GM18508 (cell line): ENCODE measurements around the gene GSAP.

Experiments used
- ATAC-seq: cut with Tn5 transposase; IDR thresholded peaks from one replicate; pipeline ENCODE4 v1.9.1; 2021; ENCODE audit warnings: moderate number of reproducible peaks; ENCODE audit not compliant: insufficient read depth, unreplicated experiment

GSAP gene

DNA sequence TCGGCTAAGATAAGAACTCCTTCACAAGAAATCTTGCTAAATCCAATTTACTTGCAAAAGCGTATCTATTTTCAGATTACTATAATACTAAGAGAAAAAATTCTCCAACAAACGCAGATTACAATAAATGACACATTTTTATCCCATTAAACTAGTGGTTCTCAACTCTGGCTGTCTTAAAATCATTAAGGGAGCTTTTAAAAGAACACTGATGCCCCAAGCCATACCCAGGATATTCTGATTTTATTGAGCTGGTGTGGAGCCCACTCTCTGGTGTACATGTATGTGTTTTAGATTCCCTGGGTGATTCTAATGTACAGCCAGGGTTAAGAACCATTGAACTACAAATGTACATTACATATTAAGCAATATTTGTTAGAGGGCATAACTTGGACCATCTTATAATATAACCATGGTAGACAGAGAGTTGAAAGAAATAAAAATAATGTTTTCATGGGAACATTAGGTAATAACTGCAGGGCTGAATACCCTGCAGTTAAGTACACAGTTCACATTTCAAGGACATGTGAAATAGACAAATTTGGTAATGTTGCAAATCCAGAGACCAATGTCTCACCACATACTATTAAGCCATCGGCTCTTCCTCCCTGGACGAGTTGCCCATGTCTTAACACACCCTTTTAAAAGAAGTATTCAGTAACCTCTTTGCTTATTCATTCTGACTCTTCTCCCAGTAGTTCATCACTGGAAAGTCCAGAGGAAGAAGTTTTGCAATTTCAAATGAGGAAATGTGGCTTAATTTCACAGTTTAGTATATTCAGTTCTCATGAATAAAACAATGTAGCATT lies 6.2 kb downstream of the GSAP start:
- no peak for ATAC-seq

DNA sequence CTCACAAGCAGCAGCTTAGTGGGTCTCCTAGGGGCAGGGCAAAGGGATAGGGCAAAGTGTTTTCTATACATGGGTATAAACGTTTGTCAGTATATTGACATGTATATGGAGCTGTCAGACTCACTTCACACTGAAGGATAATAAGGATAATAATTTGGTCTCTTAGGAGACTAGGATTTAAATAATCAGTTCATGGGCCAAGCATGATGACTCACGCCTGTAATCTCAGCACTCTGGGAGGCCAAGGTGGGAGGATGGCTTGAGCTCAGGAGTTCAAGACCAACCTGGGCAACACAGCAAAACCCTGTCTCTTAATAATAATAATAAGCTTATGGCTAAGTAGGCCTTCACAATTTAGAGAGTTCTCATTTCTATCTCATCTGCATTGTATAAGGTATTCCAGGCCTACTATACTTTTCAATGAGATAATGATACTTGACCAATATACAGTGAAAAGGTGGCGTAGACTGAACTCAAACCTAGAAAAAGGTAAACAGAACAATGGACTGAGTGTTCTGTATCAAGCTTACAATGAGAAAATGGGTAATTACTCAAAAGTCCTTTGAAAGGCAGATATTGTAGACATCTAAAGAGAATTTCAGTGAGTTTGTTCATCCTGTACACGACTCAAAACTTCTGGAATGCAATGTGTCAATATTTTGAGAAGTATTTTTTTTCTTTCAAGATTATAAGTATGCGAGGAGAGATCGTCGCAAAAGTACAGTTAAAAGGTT lies 7.0 kb downstream of the GSAP start:
- no peak for ATAC-seq

DNA sequence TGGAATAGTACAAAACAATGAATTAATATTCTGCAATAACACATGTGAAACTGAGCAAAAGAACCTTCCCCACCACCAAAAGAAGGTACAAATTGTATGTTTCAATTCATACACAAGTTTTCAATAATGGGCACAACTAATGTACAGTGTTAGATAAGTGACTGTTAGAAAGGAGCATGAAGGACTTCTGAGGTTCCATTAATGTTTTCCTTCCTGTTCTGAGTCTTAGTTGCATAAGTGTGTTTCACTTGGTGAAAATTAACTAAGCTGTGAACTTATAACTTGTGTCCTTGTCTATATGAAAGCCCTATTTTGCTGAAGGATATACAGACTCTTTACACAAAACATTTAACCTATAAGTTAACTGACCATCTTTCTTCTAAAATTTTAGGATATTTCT lies 8.2 kb downstream of the GSAP start:
- no peak for ATAC-seq

DNA sequence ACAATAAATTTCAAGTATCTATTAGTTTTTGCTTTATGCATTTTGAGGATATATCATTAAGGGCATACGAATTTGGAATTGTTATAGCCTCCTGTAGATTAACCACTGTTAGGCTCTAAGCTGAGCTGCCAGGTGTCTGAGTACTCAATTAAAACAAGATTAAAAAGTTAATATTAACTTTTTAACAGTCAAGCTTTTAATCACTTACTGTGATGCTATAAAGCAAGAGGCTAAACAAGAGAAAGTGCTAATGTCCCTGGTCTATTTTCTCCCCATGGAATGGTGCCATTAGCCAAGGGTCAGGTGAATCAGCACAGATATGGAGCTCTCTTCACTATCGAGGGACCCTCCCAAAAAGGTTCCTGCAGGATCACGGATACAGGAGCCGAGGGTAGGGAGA lies 9.7 kb downstream of the GSAP start:
- ATAC-seq = no peak

DNA sequence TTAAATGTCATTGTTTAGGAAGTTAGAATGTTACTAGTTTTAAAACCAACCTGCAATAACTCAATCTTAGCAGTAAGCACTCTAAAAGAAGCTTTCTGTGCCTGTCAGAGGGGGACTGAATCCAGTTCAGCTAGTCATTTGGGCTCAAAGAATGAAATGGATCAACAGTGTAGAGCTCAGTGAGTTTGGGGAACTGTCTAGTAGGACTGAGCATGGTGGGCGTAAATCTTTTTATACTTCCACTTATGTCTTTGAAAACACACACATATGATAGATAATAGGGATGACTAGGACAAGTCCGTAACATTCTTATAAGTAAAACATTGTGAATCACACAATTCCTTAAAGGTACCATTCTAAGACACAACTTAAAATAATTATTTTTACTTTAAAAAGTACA lies 11.5 kb downstream of the GSAP start:
- ATAC-seq = no peak

DNA sequence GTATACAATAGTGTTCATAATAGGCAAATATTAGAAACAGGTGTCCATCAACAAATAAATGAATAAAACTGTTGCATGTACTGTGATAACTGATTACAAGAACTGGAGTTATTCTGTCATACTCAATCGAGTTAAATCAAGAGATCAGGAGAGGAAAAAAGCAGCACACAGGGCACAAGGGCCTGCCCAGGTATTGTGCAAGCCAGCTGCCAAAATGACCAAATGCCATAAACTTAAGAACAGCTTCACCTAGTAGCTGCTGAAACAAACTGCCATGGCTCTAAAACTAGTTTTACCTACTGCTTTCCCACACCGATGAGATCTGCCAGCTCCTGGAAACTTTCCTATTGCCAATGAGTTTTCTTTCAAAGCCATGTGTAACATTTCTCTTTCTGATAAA lies 12.2 kb downstream of the GSAP start:
- ATAC-seq = no peak

DNA sequence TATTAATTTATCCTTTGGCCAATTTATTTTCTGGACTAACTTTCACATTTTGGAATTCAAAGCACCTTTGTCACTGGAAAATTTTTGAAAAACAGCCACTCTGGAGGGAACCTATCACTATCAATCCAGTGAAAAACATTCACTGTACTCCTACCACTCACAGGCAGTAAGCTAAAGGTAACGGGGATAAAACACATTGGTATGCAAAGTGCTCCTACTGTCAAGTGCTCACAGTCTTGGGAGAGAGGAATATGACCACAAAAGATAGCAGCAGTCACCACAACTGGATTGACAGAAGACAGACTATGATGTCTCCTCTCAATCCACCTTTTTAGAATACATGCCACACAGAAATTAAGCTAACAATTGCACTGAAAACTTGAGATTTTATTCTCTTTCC lies 13.3 kb downstream of the GSAP start:
- ATAC-seq = no peak

DNA sequence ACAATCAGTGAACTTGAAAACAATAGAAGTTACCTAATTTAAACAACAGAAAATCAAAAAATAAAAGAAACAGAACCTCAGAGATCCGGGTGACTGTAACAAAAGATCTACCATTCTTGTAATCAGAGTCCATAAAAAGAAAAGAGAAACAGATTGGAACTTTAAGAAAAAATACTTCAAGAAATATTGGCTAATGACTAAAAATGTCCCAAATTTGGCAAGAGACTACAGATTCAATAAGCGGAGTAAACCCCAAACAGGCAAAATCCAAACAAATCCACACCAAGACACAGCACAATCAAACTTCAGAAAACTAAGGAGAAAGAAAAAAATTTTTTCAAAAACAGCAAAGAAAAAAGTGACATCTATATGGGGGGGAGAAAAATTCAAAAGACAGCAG lies 15.1 kb downstream of the GSAP start:
- ATAC-seq = no peak

DNA sequence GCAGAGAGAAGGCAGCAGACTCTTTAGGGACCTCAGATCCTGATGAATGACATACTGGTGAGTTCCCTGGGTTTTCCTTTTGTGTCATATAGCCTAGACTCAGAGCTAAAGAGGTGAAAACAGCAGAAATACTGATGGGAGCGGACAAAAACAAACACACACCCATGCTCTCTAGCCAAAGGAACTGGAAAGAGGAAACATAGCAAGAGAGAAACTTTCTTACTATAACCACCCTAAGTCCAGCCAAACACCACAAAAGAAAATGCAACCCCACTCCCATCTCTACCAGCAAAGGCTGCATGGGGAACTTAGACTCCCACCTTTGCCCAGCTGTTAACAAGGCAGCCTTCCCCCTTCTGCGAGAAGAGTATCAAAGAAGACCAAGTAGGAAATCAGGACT lies 16.3 kb downstream of the GSAP start:
- ATAC-seq = no peak

DNA sequence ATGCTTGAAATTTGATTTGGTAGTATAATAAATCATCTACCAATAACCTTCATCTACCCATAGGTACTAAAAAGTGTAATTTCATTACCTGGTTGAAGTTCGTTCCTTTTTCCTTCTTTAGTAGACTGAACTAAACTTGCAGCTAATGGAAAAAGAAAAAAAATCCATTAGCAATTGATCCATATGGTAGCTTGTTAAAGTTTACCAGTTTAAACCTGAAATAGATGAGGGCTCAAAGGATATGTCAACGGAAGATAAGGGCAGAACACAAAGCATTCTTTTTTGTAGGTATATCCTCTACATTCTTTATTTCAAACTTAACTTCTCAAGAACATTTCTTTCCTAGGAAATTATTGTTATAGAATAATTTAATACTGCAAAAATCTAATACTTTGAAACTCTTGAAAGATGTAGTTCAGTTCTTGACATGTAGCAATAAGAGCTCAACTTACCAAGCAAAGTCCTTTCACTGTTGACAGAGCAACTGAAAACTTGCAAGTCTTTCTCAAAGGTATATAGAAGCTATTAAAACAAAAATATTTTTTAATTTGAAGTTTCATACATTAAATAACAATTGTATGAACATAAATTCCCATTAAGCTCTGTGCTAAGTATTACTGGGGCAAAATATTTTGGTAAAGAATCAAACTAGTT lies 19.1 kb downstream of the GSAP start:
- ATAC-seq = no peak

DNA sequence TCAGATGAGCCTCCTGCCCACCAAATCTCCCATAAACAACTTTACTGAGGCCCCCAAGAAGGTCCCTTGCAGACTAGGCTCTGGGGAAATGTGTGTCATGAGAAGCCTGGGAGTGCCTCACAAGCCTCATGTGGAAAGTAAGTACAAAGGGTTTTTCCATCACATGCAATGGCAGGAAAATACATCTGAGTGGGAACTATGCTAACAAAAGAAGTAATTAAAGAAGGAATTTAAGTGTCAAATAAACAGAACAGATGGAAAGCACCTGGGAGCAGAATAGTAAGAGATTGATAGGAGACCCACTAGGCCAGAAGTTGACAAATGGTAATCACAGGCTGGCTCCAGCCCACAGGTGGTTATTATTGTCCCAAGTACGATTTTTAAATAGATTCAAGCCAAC lies 20.5 kb downstream of the GSAP start:
- no peak for ATAC-seq

DNA sequence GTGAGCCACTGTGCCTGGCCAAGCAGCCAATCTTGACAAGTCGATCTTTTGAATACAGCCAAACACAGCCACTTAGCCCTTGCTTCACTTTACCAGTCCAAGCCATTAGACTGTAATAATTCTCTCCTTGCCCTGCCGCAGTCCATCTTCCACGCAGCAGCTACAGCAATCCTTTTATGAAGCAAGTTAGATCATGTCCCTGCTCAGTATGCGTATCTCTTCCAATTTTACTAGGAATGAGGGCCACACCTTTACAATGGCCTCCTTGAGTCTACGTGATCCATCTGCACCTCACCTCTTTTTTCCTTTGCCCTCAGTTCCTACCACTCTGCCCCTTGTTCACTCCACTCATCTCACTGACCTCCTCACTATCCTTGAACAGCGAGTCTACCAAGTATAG lies 22.2 kb downstream of the GSAP start:
- ATAC-seq = no peak

DNA sequence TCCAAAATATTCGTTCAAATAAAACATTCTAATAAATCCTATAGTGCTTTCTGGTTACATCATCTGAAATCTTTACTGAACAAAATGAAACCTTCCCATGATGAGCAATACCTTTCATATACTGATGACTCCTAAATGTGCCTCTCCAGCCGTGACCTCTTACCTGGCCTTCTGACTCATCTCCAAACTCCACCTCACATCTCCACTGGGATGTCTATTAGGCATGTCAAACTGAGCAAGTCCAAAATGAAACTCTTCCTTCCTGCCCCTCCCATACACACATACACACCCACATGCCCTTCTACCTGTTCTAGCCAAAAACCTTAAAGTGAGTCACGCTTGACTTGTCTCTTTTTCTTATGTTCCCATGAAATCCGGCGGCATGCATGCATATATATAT lies 22.9 kb downstream of the GSAP start:
- ATAC-seq = peak; percentile 93

DNA sequence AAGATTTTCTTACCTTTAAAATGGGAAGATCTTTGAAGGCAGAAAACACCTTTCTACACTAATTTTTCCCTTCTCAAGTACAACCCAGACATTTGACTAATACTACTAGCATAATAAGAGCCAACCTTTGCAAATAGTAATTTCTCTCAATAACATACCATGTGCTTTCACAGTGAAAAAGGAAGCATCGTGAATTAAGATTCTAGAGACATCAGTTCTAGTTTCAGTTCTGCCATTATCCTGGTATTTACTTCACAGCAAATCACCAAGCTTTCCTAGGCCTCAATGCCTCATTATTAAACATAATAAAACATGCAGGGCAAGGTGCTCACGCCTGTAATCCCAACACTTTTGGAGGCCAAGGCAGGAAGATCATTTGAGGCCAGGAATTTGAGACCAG lies 24.9 kb downstream of the GSAP start:
- ATAC-seq = no peak

DNA sequence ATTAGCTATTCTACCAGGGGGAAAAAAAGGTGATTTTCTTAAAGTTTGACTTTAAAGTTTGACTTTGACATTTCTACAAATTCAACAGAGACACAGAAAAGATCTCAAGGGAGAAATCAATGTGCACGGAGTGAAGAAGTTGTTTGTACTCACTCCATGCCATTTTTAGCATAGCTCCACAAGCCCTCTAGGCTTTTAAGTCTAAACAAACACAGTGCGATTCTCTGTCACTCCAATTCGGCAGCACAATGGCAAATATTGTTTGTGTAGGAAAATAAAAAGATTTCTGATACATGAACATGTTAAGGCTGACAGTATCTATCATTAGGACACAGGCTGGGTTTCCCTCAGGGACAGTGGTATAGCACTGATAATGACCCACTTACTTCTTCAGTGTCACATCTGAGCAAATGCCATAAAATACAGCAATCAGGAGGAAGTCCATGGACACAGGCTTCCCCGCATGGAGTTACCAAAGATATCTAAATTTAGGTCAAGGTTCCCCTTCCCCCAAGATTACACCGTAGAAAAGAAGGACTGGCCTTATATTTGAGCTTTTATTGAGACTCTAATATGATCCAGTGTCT lies 28.0 kb downstream of the GSAP start:
- no peak for ATAC-seq

DNA sequence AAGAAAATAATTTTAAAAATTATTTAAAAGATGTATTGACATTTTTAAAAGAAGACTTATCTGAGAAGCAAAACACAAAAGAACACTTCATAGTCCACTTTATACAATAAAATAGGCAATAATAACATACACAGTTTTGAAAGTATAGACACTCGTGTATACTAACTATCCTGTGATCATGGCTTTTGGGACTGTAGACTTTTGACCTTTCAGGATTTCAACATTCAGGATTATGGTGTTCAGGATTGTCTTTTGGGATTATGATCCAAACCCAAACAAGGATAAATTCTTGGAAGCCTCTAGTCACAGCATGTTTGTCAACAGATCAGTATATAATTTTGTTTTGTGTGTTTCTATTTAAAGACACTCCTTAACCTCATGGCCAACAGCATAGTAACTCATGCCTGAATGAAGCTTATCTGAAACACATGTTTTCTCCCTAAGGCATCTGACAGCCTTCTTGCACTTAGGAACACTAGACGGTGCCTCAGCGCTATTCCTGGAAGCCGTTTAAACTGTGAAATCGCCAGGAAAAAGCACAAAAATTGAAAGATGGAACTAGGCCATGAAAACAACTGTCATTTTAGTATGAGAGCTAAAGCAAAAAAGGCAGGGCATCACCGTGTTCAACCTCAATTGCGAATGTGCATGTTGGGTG lies 29.9 kb downstream of the GSAP start:
- no peak for ATAC-seq

DNA sequence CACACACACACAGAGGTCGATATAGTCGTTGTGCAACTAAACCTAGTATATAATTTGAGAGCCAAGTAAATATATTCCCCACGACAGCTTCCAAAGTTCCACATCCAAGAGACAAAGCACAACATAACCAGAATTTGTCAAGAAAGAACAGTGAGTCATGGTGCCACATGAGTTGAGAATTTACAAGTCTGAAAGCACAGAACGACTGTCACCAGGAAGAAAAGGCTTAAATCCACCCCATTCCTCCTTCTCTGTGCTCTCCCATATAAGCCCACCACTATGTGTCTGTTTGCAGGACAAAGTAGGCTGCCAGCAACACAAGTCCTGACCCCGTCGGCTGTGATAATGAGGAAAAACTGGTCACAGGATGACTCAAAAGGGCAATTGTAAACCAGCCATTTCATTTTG lies 32.8 kb downstream of the GSAP start:
- no peak for ATAC-seq

DNA sequence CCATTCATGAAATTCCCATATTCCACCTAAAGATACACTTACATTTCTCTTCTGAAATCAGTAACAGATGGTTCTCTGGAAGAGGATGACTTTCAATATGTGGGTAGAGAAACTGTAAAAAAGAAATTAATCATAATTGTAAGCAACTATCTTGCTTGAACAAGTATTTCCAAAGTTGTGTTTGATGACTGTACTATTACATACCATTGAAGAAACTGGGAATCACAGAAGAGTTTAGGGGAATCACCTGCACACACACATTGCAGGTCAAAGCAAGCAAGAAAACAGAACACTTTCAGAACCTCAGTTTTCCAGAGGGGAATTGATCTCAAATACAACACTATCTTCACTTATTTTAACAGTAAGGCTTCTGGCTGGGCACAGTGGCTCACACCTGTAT lies 33.6 kb downstream of the GSAP start:
- ATAC-seq = no peak

DNA sequence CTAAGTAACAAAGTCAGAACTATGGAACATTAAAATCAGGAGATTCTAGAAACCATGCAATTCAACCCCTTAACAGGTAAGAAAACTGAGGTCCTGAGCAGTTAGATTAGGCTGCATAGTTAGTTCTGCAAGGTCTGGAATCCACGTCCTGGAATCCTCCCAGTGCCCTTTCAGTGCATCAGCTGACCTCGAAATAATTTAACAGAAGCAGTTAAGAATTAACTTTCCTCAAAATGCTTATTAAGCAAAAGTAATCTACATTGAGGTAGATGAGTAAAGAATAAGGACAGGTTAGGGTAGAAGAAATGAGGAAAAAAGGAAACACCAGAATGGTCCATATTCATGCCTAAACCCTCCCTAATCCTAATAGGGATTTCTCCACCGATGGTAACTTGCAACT lies 37.6 kb downstream of the GSAP start:
- ATAC-seq = no peak

DNA sequence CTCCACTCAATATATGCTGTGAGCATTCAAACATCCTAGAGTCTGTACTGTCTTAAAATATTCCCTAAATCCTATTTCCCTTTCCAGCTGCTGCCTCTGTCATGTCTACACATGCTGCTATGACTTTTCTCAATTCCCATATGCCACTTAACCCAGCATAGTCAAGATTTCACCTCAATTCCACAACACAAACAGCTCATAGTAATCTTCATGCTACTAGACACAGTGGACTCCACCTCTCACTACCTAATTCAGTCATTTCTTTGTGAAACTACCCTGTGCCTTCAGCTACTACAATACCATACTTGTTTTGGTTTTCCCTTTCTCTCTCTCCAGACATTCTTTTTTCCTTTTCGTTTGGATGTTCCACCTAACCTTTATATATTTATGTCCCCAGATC lies 45.5 kb downstream of the GSAP start:
- no peak for ATAC-seq

DNA sequence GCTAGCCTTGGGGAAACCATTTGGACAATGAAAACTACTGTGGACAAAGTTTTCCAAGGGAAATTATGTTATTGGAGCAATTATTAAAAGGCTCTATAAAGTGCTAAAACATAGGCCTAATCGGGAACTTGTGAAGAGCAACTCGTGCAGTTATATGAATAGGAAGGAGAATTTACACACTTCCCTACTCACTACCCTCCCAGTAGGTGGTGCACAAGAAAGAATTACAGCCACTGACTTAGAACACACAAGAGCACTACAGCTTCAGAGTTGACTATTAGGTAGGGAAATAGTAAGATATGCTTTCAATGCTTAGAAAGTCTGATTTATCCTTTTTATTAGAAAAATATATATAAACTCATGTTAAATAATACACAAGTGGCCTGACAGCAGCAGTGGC lies 47.2 kb downstream of the GSAP start:
- ATAC-seq = no peak
